Upper lobe of right lung (tissue), 1 donor: ENCODE measurements around the gene C16orf78. TPM values are rescaled to one million over a fixed set of nuclear protein-coding genes. Genes with fewer than 3 reads are reported as not detected.

Experiments
- ATAC-seq: fragments of 200-7000 bp; cut with Tn5 transposase; one replicate; pipeline ENCODE4 v1.9.1; 2020; ENCODE audit warnings: mild to moderate bottlenecking, moderate library complexity
- DNase-seq: peaks from one replicate; pipeline ENCODE4 v3.0.0-alpha.2; 2020
- H3K27ac ChIP-seq: fragments of 200-600 bp; one replicate; pipeline ENCODE4 v1.8.0; 2022
- H3K27me3 ChIP-seq: fragments of 200-600 bp; one replicate; pipeline ENCODE4 v1.8.0; 2022; ENCODE audit warnings: mild to moderate bottlenecking
- H3K36me3 ChIP-seq: fragments of 200-600 bp; one replicate; pipeline ENCODE4 v1.8.0; 2022
- H3K4me1 ChIP-seq: fragments of 200-600 bp; one replicate; pipeline ENCODE4 v1.8.0; 2022
- H3K4me3 ChIP-seq: fragments of 200-600 bp; one replicate; pipeline ENCODE4 v1.8.0; 2022; ENCODE audit warnings: mild to moderate bottlenecking
- H3K9me3 ChIP-seq: fragments of 200-600 bp; one replicate; pipeline ENCODE4 v1.8.0; 2022
- CTCF ChIP-seq: fragments of 200-600 bp; IDR thresholded peaks from one replicate; pipeline ENCODE4 v1.8.0; 2022; ENCODE audit warnings: antibody characterized with exemption
- intact Hi-C: fragments of 100-400 bp; cut with DNase I; formaldehyde crosslinking; loops from one replicate; pipeline ENCODE4 v1.11.0; 2022
- total RNA-seq: library from RNA; stranded (reverse); fragmentation: NEBNext Ultra II Directional; extraction: Animal tissue kit (Norgen Biotek cat#: 25700); gene quantifications from one replicate; pipeline ENCODE4 v1.2.1, GENCODE V29; 2021
- donor health status: DM: no; HTN: yes; CAD: no; lungs with severe emphysema.

C16orf78 gene
- total RNA-seq, 1 donor from 2014 or later, result not detected

- Histone ChIP-seq H3K9me3 (no peaks in the 10 kb centered on the region), H3K27me3 (no peaks in the 10 kb centered on the region), H3K27ac (peak overlapping the region; percentile 13), H3K36me3 (no peaks in the 10 kb centered on the region), H3K4me3 (no peak overlapping the region), H3K4me1 (peaks cover 13% of the 10 kb centered on the region)
- TF ChIP-seq CTCF, result peak; percentile 31
- DNase-seq (no peak), ATAC-seq (peak; percentile 56)
- intact Hi-C loops, result no loop called here
These were observed 67.8 kb downstream of the C16orf78 start for GRCh38 chr16:49441366-49441780.

DNA sequence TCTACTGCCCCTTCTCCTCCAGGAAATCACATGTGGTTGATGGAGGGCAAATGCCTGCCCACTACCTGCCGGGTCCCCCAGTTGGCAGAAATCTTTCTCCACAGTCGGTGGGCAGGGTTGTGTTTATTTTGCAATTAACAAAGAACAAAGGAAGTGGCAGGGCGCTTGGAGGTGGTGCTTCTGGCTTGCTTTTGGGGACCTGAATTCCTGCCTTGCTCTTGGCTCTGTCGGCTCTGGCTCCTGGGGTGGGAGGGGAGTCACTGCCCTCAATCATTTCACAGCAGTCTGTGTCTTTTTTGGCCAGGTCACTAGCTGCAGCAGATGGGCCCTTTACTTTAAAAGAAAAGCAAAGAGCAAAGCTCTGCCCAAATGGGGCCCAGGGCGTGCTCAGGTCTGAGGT lies 69.2 kb downstream of the C16orf78 start:
- Histone ChIP-seq H3K4me1 (peaks cover 13% of the 10 kb centered on the region), H3K36me3 (no peaks in the 10 kb centered on the region), H3K4me3 (no peak overlapping the region), H3K27ac (no peak overlapping the region), H3K9me3 (no peaks in the 10 kb centered on the region), H3K27me3 (no peaks in the 10 kb centered on the region)
- no peak for TF ChIP-seq CTCF
- ATAC-seq (no peak), DNase-seq (no peak)
- intact Hi-C loops, result no loop called here

GRCh38 chr16:49443576-49443975 lies 70.0 kb downstream of the C16orf78 start:
- intact Hi-C loops, result no loop called here
- Histone ChIP-seq H3K4me1 (peaks cover 13% of the 10 kb centered on the region), H3K4me3 (no peak overlapping the region), H3K36me3 (no peaks in the 10 kb centered on the region), H3K27ac (no peak overlapping the region), H3K27me3 (no peaks in the 10 kb centered on the region), H3K9me3 (no peaks in the 10 kb centered on the region)
- ATAC-seq (peak; percentile 21), DNase-seq (no peak)
- TF ChIP-seq CTCF, result no peak

- ATAC-seq (no peak), DNase-seq (no peak)
- no peaks in the 10 kb centered on the region for H3K36me3 ChIP-seq
- H3K27ac ChIP-seq, result no peak overlapping the region
- no peaks in the 10 kb centered on the region for H3K9me3 ChIP-seq
- peaks cover 1% of the 10 kb centered on the region for H3K4me1 ChIP-seq
- TF ChIP-seq CTCF, result no peak
- intact Hi-C loops, result no loop called here
- no peaks in the 10 kb centered on the region for H3K27me3 ChIP-seq
- H3K4me3 ChIP-seq, result no peak overlapping the region
These were observed 73.2 kb downstream of the C16orf78 start for GRCh38 chr16:49446805-49447204.

Other genes starting within 250 kb of the C16orf78 start
- gene CBLN1, start 92.0 kb upstream of the C16orf78 start, total RNA-seq, result 0.29 TPM